ENCODE measurements around the gene ZDHHC11. TPM values are rescaled to one million over a fixed set of nuclear protein-coding genes. Genes with fewer than 3 reads are reported as not detected.

Gene ZDHHC11
- total RNA-seq, 2 experiments from 2014 or later = 9.4 to 10.0 TPM

GRCh38 chr5:872301-872700 is 21.5 kb upstream of the ZDHHC11 start:
- POLR2A ChIA-PET = no interaction called here
- H3K27ac Mint-ChIP-seq = no peak overlapping the region
- peaks cover 58% of the 10 kb centered on the region for H3K36me3 Mint-ChIP-seq (ENCODE audit: low read depth)
- H3K4me1 Mint-ChIP-seq = no peaks in the 10 kb centered on the region
- DNase-seq = no peak
- CTCF ChIA-PET = no interaction called here
- no peaks in the 10 kb centered on the region for H3K27me3 Mint-ChIP-seq
- H3K4me3 Mint-ChIP-seq = no peak overlapping the region
- no peaks in the 10 kb centered on the region for H3K9me3 Mint-ChIP-seq

- H3K4me1 Mint-ChIP-seq = no peaks in the 10 kb centered on the region
- H3K27ac Mint-ChIP-seq = no peak overlapping the region
- H3K9me3 Mint-ChIP-seq = no peaks in the 10 kb centered on the region
- ChIA-PET CTCF (no interaction called here), POLR2A (no interaction called here)
- no peak for DNase-seq
- H3K36me3 Mint-ChIP-seq (ENCODE audit: low read depth) = peaks cover 58% of the 10 kb centered on the region
- no peaks in the 10 kb centered on the region for H3K27me3 Mint-ChIP-seq
- H3K4me3 Mint-ChIP-seq = no peak overlapping the region
These were observed 21.0 kb upstream of the ZDHHC11 start for GRCh38 chr5:871596-872298.

GRCh38 chr5:870956-871355 is 20.2 kb upstream of the ZDHHC11 start:
- no peak for DNase-seq
- H3K27ac Mint-ChIP-seq = no peak overlapping the region
- ChIA-PET CTCF (no interaction called here), POLR2A (no interaction called here)
- no peak overlapping the region for H3K4me3 Mint-ChIP-seq
- H3K36me3 Mint-ChIP-seq (ENCODE audit: low read depth) = peaks cover 61% of the 10 kb centered on the region
- H3K27me3 Mint-ChIP-seq = no peaks in the 10 kb centered on the region
- H3K9me3 Mint-ChIP-seq = no peaks in the 10 kb centered on the region
- H3K4me1 Mint-ChIP-seq = no peaks in the 10 kb centered on the region

GRCh38 chr5:868428-869135 is 17.8 kb upstream of the ZDHHC11 start:
- no peak overlapping the region for H3K4me3 Mint-ChIP-seq
- H3K4me1 Mint-ChIP-seq = no peaks in the 10 kb centered on the region
- no peak overlapping the region for H3K27ac Mint-ChIP-seq
- H3K36me3 Mint-ChIP-seq (ENCODE audit: low read depth) = peaks cover 57% of the 10 kb centered on the region
- no peaks in the 10 kb centered on the region for H3K9me3 Mint-ChIP-seq
- CTCF ChIA-PET = no interaction called here
- H3K27me3 Mint-ChIP-seq = no peaks in the 10 kb centered on the region
- DNase-seq = no peak
- POLR2A ChIA-PET = no interaction called here

GRCh38 chr5:867300-867870 is 16.6 kb upstream of the ZDHHC11 start:
- no peak for DNase-seq
- H3K36me3 Mint-ChIP-seq (ENCODE audit: low read depth) = peaks cover 57% of the 10 kb centered on the region

GRCh38 chr5:865771-866170 is 15.0 kb upstream of the ZDHHC11 start:
- H3K36me3 Mint-ChIP-seq (ENCODE audit: low read depth) = peaks cover 45% of the 10 kb centered on the region
- no peaks in the 10 kb centered on the region for H3K9me3 Mint-ChIP-seq
- ChIA-PET POLR2A (no interaction called here), CTCF (interaction anchor here (1.8 kb wide), 1 partner anchor 17 kb away, joined by 4 read pairs; no protein-coding TSS in a partner anchor)
- no peaks in the 10 kb centered on the region for H3K4me1 Mint-ChIP-seq
- H3K27ac Mint-ChIP-seq = no peak overlapping the region
- no peaks in the 10 kb centered on the region for H3K27me3 Mint-ChIP-seq
- DNase-seq = no peak
- no peak overlapping the region for H3K4me3 Mint-ChIP-seq

More at GRCh38 chr5:867300-867870, 16.6 kb upstream of the ZDHHC11 start:
- H3K9me3 Mint-ChIP-seq = no peaks in the 10 kb centered on the region
- H3K4me3 Mint-ChIP-seq = no peak overlapping the region
- no peaks in the 10 kb centered on the region for H3K27me3 Mint-ChIP-seq
- no peak overlapping the region for H3K27ac Mint-ChIP-seq
- ChIA-PET POLR2A (no interaction called here), CTCF (no interaction called here)
- H3K4me1 Mint-ChIP-seq = no peaks in the 10 kb centered on the region

- no peaks in the 10 kb centered on the region for H3K9me3 Mint-ChIP-seq
- no peaks in the 10 kb centered on the region for H3K27me3 Mint-ChIP-seq
- H3K4me1 Mint-ChIP-seq = no peaks in the 10 kb centered on the region
- H3K27ac Mint-ChIP-seq = no peak overlapping the region
- no peak for DNase-seq
- H3K36me3 Mint-ChIP-seq (ENCODE audit: low read depth) = peaks cover 42% of the 10 kb centered on the region
- CTCF ChIA-PET = interaction anchor here (1.8 kb wide), 1 partner anchor 16 kb away, joined by 4 read pairs; no protein-coding TSS in a partner anchor
- POLR2A ChIA-PET = no interaction called here
- H3K4me3 Mint-ChIP-seq = no peak overlapping the region
These were observed 14.4 kb upstream of the ZDHHC11 start for GRCh38 chr5:865168-865521.

- ChIA-PET POLR2A (no interaction called here), CTCF (interaction anchor here (1.8 kb wide), 1 partner anchor 15 kb away, joined by 4 read pairs; no protein-coding TSS in a partner anchor)
- Mint-ChIP-seq H3K27ac (no peak overlapping the region), H3K27me3 (no peaks in the 10 kb centered on the region), H3K4me1 (no peaks in the 10 kb centered on the region), H3K36me3 (ENCODE audit: low read depth) (peaks cover 37% of the 10 kb centered on the region), H3K9me3 (no peaks in the 10 kb centered on the region), H3K4me3 (no peak overlapping the region)
- DNase-seq = no peak
These were observed 13.8 kb upstream of the ZDHHC11 start for GRCh38 chr5:864492-865167.

GRCh38 chr5:863244-863805 is 12.5 kb upstream of the ZDHHC11 start:
- ChIA-PET POLR2A (no interaction called here), CTCF (no interaction called here)

GRCh38 chr5:862367-863243 is 11.8 kb upstream of the ZDHHC11 start:
- Mint-ChIP-seq H3K4me3 (no peak overlapping the region), H3K4me1 (no peaks in the 10 kb centered on the region), H3K36me3 (ENCODE audit: low read depth) (peaks cover 22% of the 10 kb centered on the region), H3K27me3 (no peaks in the 10 kb centered on the region), H3K9me3 (no peaks in the 10 kb centered on the region), H3K27ac (no peak overlapping the region)
- ChIA-PET POLR2A (no interaction called here), CTCF (no interaction called here)
- DNase-seq = no peak

More at GRCh38 chr5:863244-863805, 12.5 kb upstream of the ZDHHC11 start:
- H3K36me3 Mint-ChIP-seq (ENCODE audit: low read depth) = peaks cover 29% of the 10 kb centered on the region
- H3K27me3 Mint-ChIP-seq = no peaks in the 10 kb centered on the region
- H3K27ac Mint-ChIP-seq = no peak overlapping the region
- no peak overlapping the region for H3K4me3 Mint-ChIP-seq
- DNase-seq = no peak
- no peaks in the 10 kb centered on the region for H3K4me1 Mint-ChIP-seq
- no peaks in the 10 kb centered on the region for H3K9me3 Mint-ChIP-seq

GRCh38 chr5:861442-862366 is 10.9 kb upstream of the ZDHHC11 start:
- ChIA-PET CTCF (no interaction called here), POLR2A (no interaction called here)
- H3K9me3 Mint-ChIP-seq = no peaks in the 10 kb centered on the region
- no peaks in the 10 kb centered on the region for H3K27me3 Mint-ChIP-seq
- no peaks in the 10 kb centered on the region for H3K4me1 Mint-ChIP-seq
- DNase-seq = no peak
- H3K4me3 Mint-ChIP-seq = no peak overlapping the region
- no peak overlapping the region for H3K27ac Mint-ChIP-seq
- peaks cover 18% of the 10 kb centered on the region for H3K36me3 Mint-ChIP-seq (ENCODE audit: low read depth)
